ENCODE results near the gene ENPP1.

Gene ENPP1

DNA sequence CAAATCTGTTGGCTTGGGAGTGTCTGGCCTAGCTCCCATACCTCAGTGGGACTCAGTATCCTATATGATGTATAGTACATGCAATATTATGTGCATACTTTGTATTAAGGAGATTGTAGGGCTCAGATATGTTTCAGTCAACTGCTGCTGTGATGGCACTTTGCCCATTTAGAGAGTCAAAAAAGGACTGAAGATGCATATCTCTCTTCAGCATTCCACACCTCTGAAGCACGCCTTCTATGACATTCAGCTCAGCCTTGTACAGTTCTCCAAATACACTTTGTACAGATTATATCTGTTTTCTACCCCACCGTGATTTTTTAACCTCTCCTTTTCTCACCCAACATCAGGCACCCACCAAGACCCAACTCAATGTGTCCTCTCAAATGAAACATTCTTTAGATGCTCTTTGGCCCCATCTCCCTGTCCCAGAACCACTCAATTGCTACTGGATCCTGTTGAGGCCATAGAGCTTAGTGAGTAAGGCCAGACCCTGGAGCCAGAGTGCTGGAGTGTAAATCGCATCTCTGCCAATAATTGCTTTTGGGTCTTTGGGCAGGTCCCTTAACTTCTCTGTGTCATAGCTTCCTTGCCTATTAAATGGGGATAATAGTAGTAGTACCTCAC lies 15.6 kb downstream of the ENPP1 start:
- H3K4me3 ChIP-seq (ENCODE audit: low read depth, low read length), result no peak overlapping the region
- TF ChIP-seq, protein P1, sequence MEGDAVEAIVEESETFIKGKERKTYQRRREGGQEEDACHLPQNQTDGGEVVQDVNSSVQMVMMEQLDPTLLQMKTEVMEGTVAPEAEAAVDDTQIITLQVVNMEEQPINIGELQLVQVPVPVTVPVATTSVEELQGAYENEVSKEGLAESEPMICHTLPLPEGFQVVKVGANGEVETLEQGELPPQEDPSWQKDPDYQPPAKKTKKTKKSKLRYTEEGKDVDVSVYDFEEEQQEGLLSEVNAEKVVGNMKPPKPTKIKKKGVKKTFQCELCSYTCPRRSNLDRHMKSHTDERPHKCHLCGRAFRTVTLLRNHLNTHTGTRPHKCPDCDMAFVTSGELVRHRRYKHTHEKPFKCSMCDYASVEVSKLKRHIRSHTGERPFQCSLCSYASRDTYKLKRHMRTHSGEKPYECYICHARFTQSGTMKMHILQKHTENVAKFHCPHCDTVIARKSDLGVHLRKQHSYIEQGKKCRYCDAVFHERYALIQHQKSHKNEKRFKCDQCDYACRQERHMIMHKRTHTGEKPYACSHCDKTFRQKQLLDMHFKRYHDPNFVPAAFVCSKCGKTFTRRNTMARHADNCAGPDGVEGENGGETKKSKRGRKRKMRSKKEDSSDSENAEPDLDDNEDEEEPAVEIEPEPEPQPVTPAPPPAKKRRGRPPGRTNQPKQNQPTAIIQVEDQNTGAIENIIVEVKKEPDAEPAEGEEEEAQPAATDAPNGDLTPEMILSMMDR (conservative IDR thresholded peaks at IDR 0.05; ENCODE audit: low read depth, low read length), result no peak
- DNase-seq (ENCODE audit: low read depth), result peak; percentile 76

DNA sequence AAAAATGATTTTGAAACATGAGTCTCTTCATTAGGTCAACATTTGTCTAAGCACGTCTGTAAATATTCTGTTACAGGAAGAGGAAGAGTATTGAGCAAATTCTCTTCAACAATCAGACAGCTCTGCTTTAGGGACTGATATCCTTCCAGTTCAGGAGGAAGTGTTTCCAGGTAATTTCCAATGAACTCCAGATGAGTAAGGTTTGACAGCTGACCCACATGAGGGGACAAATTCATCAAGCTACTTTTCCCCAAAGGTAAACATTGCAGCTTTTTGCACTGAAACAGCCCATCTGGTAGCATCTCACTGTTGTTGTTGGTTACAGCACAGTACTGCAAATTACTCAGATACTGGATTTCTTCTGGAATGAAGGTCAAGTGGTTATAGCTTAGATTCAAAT lies 18.1 kb downstream of the ENPP1 start:
- DNase-seq (ENCODE audit: low read depth), result peak; percentile 55
- TF ChIP-seq, protein P1 (conservative IDR thresholded peaks at IDR 0.05; ENCODE audit: low read depth, low read length), result no peak
- H3K4me3 ChIP-seq (ENCODE audit: low read depth, low read length), result no peak overlapping the region

DNA sequence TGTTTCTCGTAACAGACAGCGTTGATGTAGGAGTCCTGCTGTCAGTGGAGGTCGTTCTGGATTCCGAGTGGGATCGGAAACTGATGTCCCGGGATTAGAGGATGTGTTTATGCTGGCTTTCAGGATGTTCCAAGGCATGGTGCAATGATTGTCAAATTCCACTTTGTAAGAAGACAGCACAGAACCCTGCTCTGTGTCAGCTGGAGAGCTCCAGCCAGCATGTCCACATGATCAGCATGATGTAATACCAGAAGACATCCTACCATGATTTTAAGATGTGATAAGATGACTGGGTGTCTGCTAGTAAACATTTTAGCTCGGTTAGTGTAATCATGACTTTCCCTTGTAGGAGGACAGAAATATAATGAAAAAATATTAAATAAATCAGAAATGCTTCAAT lies 20.3 kb downstream of the ENPP1 start:
- no peak overlapping the region for H3K4me3 ChIP-seq (ENCODE audit: low read depth, low read length)
- peak; percentile 80 for DNase-seq (ENCODE audit: low read depth)
- TF ChIP-seq, protein P1 (conservative IDR thresholded peaks at IDR 0.05; ENCODE audit: low read depth, low read length), result no peak

DNA sequence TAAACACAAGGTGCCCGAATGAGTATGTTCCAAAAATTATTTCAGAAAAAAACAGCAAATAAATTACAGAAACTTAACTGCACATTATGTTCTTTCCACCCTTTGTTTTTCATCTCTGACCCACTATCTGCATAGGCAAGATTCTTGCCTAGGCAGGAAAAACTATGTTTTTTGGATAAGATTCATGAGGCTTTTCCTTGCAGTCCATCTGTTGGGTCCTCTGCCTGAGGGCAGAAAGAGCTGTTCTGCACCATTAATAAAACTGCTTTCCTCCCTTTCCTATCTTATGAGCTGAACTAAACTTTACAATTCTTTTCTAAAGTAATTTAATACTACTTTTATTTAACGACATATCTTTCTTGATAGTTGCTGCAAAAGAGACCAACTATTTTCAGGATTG lies 21.1 kb downstream of the ENPP1 start:
- TF ChIP-seq, protein P1 (conservative IDR thresholded peaks at IDR 0.05; ENCODE audit: low read depth, low read length), result no peak
- peak; percentile 37 for DNase-seq (ENCODE audit: low read depth)
- no peak overlapping the region for H3K4me3 ChIP-seq (ENCODE audit: low read depth, low read length)

DNA sequence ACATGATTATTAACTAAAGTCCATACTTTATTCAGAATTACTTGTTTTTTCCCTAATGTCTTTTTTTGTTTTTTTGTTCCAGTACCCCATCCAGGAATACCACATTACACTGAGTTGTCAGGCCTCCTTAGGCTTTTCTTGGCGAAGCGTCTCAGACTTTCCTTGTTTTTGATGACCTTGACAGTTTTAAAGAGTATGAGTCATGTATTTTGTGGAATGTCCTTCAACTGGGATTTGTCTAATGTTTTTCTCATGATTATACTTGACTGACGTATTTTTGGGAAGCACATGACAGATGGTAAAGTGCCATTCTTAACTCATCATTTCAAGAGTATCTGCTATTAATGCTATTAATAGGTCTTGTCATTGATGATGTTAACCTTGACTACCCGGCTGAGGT lies 23.6 kb downstream of the ENPP1 start:
- DNase-seq (ENCODE audit: low read depth), result peak; percentile 73
- H3K4me3 ChIP-seq (ENCODE audit: low read depth, low read length), result no peak overlapping the region
- TF ChIP-seq, protein P1 (conservative IDR thresholded peaks at IDR 0.05; ENCODE audit: low read depth, low read length), result no peak

DNA sequence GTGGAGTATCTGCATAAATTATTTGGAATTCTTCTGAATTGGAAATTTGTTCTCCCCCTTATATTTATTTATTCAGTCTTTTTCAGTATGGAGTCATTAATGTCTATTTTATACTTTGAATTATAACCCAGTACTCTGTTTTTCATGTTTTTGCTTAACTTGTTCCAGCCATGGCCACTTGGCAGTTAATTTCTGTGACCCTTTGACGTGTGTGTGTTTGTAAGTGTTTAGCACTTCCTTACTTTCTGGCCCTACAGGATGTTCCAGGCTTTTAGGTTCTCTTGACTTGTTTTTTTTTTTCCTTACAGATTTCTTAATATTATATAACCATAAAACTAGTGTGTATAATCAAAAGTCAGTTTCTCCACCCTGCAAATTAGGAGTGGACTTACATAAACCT lies 24.1 kb downstream of the ENPP1 start:
- H3K4me3 ChIP-seq (ENCODE audit: low read depth, low read length), result no peak overlapping the region
- no peak for DNase-seq (ENCODE audit: low read depth)
- TF ChIP-seq, protein P1 (conservative IDR thresholded peaks at IDR 0.05; ENCODE audit: low read depth, low read length), result no peak

DNA sequence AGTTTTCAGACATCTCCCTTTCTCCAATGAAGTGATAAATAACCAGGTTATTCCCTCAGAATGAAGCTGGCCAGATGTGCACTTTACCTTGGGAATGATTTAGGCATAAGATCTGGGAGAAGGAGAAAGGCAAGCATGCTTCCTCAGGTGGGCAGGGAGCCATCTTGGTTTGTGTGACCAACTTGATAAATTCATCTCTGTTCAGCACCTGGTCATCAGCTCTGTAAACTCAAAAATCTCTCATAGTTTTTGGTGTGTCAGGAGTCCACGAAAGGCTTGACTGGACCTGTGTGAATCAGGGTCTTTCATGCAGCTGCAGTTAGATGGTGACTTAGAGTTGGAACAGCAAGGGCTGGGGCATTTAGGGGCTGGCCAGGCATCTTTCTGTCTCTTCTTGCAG lies 24.5 kb downstream of the ENPP1 start:
- no peak for DNase-seq (ENCODE audit: low read depth)
- TF ChIP-seq, protein P1 (conservative IDR thresholded peaks at IDR 0.05; ENCODE audit: low read depth, low read length), result no peak
- no peak overlapping the region for H3K4me3 ChIP-seq (ENCODE audit: low read depth, low read length)

Measured in choroid plexus epithelial cell (primary cell).